ENCODE results near the gene TMEM236.

The TMEM236 gene

DNA sequence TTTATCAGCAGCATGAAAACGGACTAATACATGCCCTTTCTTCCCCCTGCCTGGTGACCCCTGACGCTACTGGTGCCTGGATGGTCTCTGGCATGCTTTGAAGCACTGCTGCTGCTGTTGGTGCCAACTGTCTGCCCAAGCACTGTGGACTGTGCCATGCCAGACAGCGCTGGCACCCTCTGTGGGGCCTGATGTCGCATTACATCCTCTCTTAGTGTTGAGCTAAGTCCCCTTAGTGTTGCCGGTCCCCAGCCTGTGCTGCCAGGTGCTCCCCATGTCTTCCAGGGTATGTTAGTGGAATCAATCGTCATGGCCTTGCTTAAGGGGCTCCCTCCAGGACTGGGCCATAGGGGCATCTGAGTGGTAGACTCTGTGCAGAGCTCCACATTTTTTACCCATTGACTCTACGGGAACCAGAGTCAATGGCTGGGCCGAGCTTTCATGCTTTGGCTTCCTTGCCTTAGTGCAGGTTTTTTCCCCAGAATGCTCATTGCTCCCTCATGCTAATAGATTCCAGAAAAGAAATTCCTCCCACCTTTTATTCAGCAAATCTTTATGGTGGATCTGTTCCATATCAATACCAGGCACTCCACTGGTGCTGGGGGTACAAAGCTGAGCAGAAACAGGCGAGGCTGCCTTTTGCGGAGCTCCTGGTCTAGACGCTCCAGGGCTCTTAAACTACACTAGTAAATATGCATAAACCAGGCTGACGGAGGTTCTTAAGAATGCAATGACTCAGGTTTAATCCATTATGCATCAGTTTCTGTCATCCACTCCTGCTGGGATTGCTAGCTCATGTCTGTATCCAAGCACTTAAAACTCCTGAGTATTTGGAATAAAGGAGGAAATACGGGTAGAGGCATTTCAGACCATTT, 35.3 kb downstream of the TMEM236 start:
- CTCF ChIA-PET, result interaction anchor here (1.2 to 1.6 kb wide), 2 partner anchors 45 to 87 kb away, joined by 3 read pairs; no protein-coding TSS in a partner anchor
- H3K4me3 ChIP-seq (ENCODE audit: low read depth, low read length), result no peak overlapping the region; the same call in 1 of the 2 replicates
- DNase-seq (ENCODE audit: low read depth, low spot score), result peak; percentile 91
- POLR2A ChIA-PET, result no interaction called here
- TF ChIP-seq, protein P1, sequence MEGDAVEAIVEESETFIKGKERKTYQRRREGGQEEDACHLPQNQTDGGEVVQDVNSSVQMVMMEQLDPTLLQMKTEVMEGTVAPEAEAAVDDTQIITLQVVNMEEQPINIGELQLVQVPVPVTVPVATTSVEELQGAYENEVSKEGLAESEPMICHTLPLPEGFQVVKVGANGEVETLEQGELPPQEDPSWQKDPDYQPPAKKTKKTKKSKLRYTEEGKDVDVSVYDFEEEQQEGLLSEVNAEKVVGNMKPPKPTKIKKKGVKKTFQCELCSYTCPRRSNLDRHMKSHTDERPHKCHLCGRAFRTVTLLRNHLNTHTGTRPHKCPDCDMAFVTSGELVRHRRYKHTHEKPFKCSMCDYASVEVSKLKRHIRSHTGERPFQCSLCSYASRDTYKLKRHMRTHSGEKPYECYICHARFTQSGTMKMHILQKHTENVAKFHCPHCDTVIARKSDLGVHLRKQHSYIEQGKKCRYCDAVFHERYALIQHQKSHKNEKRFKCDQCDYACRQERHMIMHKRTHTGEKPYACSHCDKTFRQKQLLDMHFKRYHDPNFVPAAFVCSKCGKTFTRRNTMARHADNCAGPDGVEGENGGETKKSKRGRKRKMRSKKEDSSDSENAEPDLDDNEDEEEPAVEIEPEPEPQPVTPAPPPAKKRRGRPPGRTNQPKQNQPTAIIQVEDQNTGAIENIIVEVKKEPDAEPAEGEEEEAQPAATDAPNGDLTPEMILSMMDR (IDR thresholded peaks at IDR 0.05; ENCODE audit: insufficient read depth, low read length, missing control alignments), result no peak

DNA sequence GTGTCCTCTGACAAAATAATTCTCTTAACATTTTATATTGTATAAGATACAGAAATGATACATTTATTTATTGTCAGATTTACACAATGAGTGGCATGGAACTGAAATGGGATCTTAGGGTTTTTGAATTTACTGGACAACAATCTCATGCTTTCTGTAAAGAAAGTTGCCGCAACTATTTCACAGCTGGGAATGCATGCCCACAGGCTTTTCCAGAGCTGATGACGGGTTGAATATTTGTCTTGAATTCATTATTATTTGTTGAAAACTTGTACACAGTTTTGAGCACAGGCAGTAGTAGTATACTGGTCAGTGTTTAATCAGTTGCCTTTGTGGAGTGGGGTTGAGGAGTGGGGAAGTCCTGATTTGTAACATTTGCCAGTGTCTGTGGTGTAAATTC, 36.6 kb downstream of the TMEM236 start:
- no peak for DNase-seq (ENCODE audit: low read depth, low spot score)
- ChIA-PET CTCF (interaction anchor here (1.2 to 1.6 kb wide), 2 partner anchors 46 to 86 kb away, joined by 3 read pairs; no protein-coding TSS in a partner anchor), POLR2A (no interaction called here)
- TF ChIP-seq, protein P1 (IDR thresholded peaks at IDR 0.05; ENCODE audit: insufficient read depth, low read length, missing control alignments), result no peak
- H3K4me3 ChIP-seq (ENCODE audit: low read depth, low read length), result no peak overlapping the region

DNA sequence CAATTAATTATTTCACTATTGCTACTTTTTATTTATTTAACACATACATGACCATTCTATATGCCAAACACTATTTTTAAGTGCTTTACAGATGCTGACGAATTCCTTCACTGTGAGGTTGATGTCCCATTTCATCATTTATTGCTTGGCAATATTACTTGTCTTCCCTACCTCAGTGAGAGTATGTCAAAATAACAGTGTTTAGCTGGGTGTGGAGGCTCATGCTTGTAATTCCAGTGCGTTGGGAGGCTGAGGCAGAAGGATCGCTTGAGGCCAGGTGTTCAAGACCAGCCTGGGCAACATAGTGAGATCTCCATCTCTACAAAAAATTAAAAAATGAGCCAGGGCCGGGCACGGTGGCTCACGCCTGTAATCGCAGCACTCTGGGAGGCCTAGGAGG, 37.4 kb downstream of the TMEM236 start:
- TF ChIP-seq, protein P1 (IDR thresholded peaks at IDR 0.05; ENCODE audit: insufficient read depth, low read length, missing control alignments), result no peak
- DNase-seq (ENCODE audit: low read depth, low spot score), result no peak
- POLR2A ChIA-PET, result no interaction called here
- H3K4me3 ChIP-seq (ENCODE audit: low read depth, low read length), result no peak overlapping the region
- CTCF ChIA-PET, result no interaction called here

DNA sequence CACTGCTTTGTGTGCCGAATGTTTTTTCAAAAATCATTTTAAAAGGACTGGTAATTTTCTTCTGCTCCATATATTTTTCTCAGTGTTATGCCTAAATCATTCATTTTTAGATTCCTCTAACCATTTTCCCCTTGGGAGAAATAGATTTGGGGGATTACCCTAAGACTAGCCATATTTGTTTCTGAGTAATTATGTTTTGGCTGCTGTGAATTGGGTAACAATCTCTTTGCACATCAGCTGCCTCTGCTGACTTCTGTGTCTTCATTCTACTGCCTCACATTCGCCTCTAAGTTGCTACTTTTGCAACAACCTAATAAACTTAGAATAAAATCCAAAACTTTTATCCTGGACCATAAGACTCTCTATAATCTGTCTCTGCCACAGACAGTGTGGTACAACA, 38.6 kb downstream of the TMEM236 start:
- CTCF ChIA-PET, result interaction anchor here (0.6 kb wide), 1 partner anchor 54 kb away, joined by 3 read pairs; no protein-coding TSS in a partner anchor
- DNase-seq (ENCODE audit: low read depth, low spot score), result no peak
- TF ChIP-seq, protein P1 (IDR thresholded peaks at IDR 0.05; ENCODE audit: insufficient read depth, low read length, missing control alignments), result no peak
- POLR2A ChIA-PET, result no interaction called here
- H3K4me3 ChIP-seq (ENCODE audit: low read depth, low read length), result no peak overlapping the region

DNA sequence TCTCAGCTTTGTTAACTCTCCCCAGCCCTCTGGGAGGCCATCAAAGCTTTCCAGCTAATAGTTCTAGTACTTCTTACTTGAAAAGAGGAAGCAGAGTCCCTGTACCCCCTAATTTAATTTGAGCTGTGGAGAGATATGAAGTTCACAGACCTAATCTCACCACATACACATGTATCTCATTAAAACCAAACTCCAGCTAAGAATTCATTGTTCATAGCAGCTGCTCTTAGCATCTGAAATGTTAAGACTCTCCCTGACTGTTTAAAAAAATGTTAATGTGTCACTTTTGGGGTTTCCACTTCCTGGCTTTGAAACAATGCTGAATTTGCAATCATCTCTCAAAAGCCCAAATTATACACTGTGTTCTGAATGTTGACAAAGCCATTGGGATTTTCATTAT, 41.0 kb downstream of the TMEM236 start:
- DNase-seq (ENCODE audit: low read depth, low spot score), result no peak
- CTCF ChIA-PET, result interaction anchor here (0.6 kb wide), 1 partner anchor 201 kb away, joined by 3 read pairs; no protein-coding TSS in a partner anchor
- no peak overlapping the region for H3K4me3 ChIP-seq (ENCODE audit: low read depth, low read length)
- TF ChIP-seq, protein P1 (IDR thresholded peaks at IDR 0.05; ENCODE audit: insufficient read depth, low read length, missing control alignments), result no peak
- POLR2A ChIA-PET, result no interaction called here

DNA sequence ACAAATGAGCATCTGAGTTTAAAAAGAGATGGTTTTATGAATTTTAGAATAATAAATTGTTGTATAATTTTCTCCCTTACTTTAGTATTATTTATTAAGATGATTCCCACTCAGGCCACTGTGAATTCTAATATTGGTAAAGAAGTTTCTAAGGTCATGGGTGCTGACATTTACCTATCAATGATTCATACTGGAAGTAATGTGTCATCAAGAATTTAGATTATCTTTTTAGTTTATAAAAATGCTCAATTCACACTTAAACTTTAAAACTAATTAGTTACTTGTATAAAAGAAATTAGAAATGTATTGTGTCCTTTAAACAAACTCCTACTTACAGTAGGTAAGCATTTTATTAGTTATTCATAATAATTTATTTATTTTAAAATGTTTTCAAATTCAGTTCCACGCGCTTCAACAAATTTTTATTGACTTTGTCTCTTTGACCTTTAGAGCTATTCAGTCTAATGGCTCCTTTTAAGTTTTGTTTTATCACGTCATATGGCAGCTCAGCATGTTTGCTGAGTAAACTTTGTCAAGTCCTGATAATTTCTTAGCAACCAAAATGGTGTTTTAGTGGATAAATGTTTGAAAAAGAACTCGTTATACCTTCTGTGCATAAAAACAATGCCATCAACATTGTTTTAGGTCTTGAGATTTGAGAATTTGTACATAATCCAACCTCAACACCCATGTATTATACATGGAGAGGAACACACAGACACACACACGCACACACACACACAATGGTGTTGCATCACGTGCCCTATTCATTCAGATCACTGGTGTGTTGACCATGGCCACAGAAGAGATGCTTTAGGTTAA, 42.0 kb downstream of the TMEM236 start:
- TF ChIP-seq, protein P1 (IDR thresholded peaks at IDR 0.05; ENCODE audit: insufficient read depth, low read length, missing control alignments), result no peak
- ChIA-PET CTCF (interaction anchor here (1.6 kb wide), 1 partner anchor 10 kb away, joined by 3 read pairs; no protein-coding TSS in a partner anchor), POLR2A (no interaction called here)
- H3K4me3 ChIP-seq (ENCODE audit: low read depth, low read length), result no peak overlapping the region
- no peak for DNase-seq (ENCODE audit: low read depth, low spot score)

Measured in AG04449 (cell line).